K562 (cell line): ENCODE results near the gene RSRC1. TPM values are rescaled to one million over a fixed set of nuclear protein-coding genes. Genes with fewer than 3 reads are reported as not detected.

ENCODE experiments used
- CXXC5 ChIP-seq: fragments of 250-450 bp; sonication (Bioruptor Pico); IDR thresholded peaks from 2 replicates; pipeline ENCODE4 v1.8.0; 2022; ENCODE audit warnings: inconsistent platforms, mild to moderate bottlenecking, moderate library complexity
- HNRNPUL1 ChIP-seq: fragments of 200-400 bp; formaldehyde crosslinking; IDR thresholded peaks from 2 replicates; pipeline ENCODE4 v1.6.1; 2017; ENCODE audit warnings: low read length
- RFX1 ChIP-seq: fragments of 450-650 bp; IDR thresholded peaks from 2 replicates; pipeline ENCODE4 v1.6.1; 2016; ENCODE audit warnings: mild to moderate bottlenecking, moderate library complexity
- RNF219 ChIP-seq: fragments of 250-450 bp; sonication (Bioruptor Pico); IDR thresholded peaks from 2 replicates; pipeline ENCODE4 v1.5.0; 2022; ENCODE audit warnings: mild to moderate bottlenecking
- SMC3 ChIP-seq: conservative IDR thresholded peaks from 2 replicates; pipeline ENCODE4 v1.6.1; 2011; ENCODE audit warnings: low read depth, low read length, improper control_type of control experiment; ENCODE audit not compliant: insufficient read depth
- SNRNP70 ChIP-seq: fragments of 200-400 bp; formaldehyde crosslinking; optimal IDR thresholded peaks from 2 replicates; pipeline ENCODE3; 2017; ENCODE audit warnings: low read depth, low read length
- TAF15 ChIP-seq: fragments of 200-400 bp; formaldehyde crosslinking; IDR thresholded peaks from 2 replicates; pipeline ENCODE4 v1.6.1; 2017; ENCODE audit warnings: mild to moderate bottlenecking, low read depth, low read length, moderate library complexity
- ZNF395 ChIP-seq: fragments of 200-800 bp; sonication (Bioruptor generic); IDR thresholded peaks from 2 replicates; pipeline ENCODE4 v1.6.1; 2017; ENCODE audit warnings: missing genetic modification characterization, missing compliant biosample characterization
- ZNF589 ChIP-seq: fragments of 200-800 bp; sonication (Bioruptor generic); IDR thresholded peaks from 2 replicates; pipeline ENCODE4 v1.6.1; 2016; ENCODE audit warnings: low read depth, missing genetic modification characterization, missing compliant biosample characterization
- polyA plus RNA-seq, 8 experiments: library from polyadenylated mRNA; depleted of rRNA in 4 of 8; stranded (reverse) in 5 of 8; unstranded in 3 of 8; fragments of >200 nt; fragmentation: Nextera tagmentation in 2 of 8; fragmentation: Illumina TruSeq in 1 of 8; extraction: Ambion mirVana in 2 of 8; extraction: Trizol in 1 of 8; gene quantifications; 2 replicates each; pipeline versions ENCODE4 v1.2.1 to v1.2.3, GENCODE V29; 2011 to 2014; ENCODE audit warnings: inconsistent platforms in 1 of 8, missing spikeins in 1 of 8
- total RNA-seq, 7 experiments: library from RNA; depleted of rRNA in 6 of 7; stranded (reverse); fragments of >200 nt in 6 of 7; fragmentation: Illumina TruSeq in 2 of 7; extraction: Trizol in 2 of 7; gene quantifications; 2 replicates each; pipeline versions ENCODE4 v1.2.1 to v1.2.3, GENCODE V29; 2011 to 2021; ENCODE audit warnings: low replicate concordance in 1 of 7

Gene RSRC1
- total and polyA plus RNA-seq, 9 of the 15 experiments (the other 6 are each of a cell fraction or from before 2014, with no cell fraction given): 19.3 to 128 (median 75.5) TPM

- TF ChIP-seq ZNF395 (CRISPR knock-in tag): no peak
- no peak for TF ChIP-seq RNF219
- TF ChIP-seq HNRNPUL1: no peak
- TF ChIP-seq SMC3: no peak
- TF ChIP-seq RFX1: no peak
- no peak for TF ChIP-seq CXXC5
- TF ChIP-seq ZNF589: no peak
- TF ChIP-seq TAF15: no peak
- TF ChIP-seq SNRNP70: no peak
- TF ChIP-seq, all 486 proteins: peak for 0
Measured at GRCh38 chr3:158355623-158356588, 246.0 kb downstream of the RSRC1 start (continued).
